NT2/D1 (cell line): ENCODE results near the gene IMMP2L.
"Not testable (repeated sequence)": the region's sequence is repeated elsewhere in the genome, so short reads cannot be mapped to it uniquely, and the experiment has no call there.

ENCODE experiments used
- DNase-seq: peaks from one replicate; pipeline ENCODE4 v3.0.0-alpha.2; 2011; ENCODE audit warnings: low read depth, low spot score
- H3K27me3 ChIP-seq: 2 replicates; pipeline ENCODE4 v1.6.0; 2011; ENCODE audit warnings: mild to moderate bottlenecking; ENCODE audit not compliant: insufficient read length, insufficient read depth
- H3K36me3 ChIP-seq: 2 replicates; pipeline ENCODE4 v1.6.1; 2011; ENCODE audit warnings: mild to moderate bottlenecking, low read length, mixed read lengths; ENCODE audit not compliant: insufficient read depth, insufficient read length
- H3K4me1 ChIP-seq: 2 replicates; pipeline ENCODE4 v1.5.1; 2011; ENCODE audit not compliant: insufficient read depth, insufficient read length
- H3K4me3 ChIP-seq: 2 replicates; pipeline ENCODE4 v1.5.1; 2011; ENCODE audit warnings: low read depth; ENCODE audit not compliant: insufficient read length
- H3K9ac ChIP-seq: 2 replicates; pipeline ENCODE4 v1.6.0; 2011; ENCODE audit warnings: low read depth; ENCODE audit not compliant: insufficient read length
- H3K9me3 ChIP-seq: 2 replicates; pipeline ENCODE4 v1.5.1; 2011; ENCODE audit warnings: mild to moderate bottlenecking, low read length; ENCODE audit not compliant: insufficient read depth
- SUZ12 ChIP-seq: IDR thresholded peaks from 2 replicates; pipeline ENCODE4 v1.6.1; 2011; ENCODE audit not compliant: insufficient read length, insufficient read depth; ENCODE audit errors: extremely low read depth
- YY1 ChIP-seq: IDR thresholded peaks from 2 replicates; pipeline ENCODE4 v1.6.1; 2011; ENCODE audit not compliant: insufficient read length, insufficient read depth
- ZNF274 ChIP-seq: IDR thresholded peaks from 2 replicates; pipeline ENCODE4 v1.6.1; 2011; ENCODE audit warnings: mild to moderate bottlenecking, low read depth, low read length

The IMMP2L gene

GRCh38 chr7:111076205-111076604 lies 486.1 kb downstream of the IMMP2L start:
- no peaks in the 10 kb centered on the region for H3K9me3 ChIP-seq
- H3K4me3 ChIP-seq: no peak overlapping the region
- no peaks in the 10 kb centered on the region for H3K36me3 ChIP-seq
- H3K4me1 ChIP-seq: no peaks in the 10 kb centered on the region
- no peak for TF ChIP-seq YY1
- TF ChIP-seq ZNF274: no peak
- TF ChIP-seq SUZ12: no peak
- H3K9ac ChIP-seq: no peak overlapping the region
- no peaks in the 10 kb centered on the region for H3K27me3 ChIP-seq
- DNase-seq: no peak

- no peak for TF ChIP-seq SUZ12
- TF ChIP-seq ZNF274: no peak
- TF ChIP-seq YY1: no peak
- Histone ChIP-seq H3K4me1 (no peaks in the 10 kb centered on the region), H3K27me3 (no peaks in the 10 kb centered on the region), H3K9ac (no peak overlapping the region), H3K4me3 (no peak overlapping the region), H3K36me3 (no peaks in the 10 kb centered on the region), H3K9me3 (no peaks in the 10 kb centered on the region)
- DNase-seq: no peak
These were observed 486.8 kb downstream of the IMMP2L start for GRCh38 chr7:111075498-111075897.

- H3K9me3 ChIP-seq: no peaks in the 10 kb centered on the region
- H3K36me3 ChIP-seq: no peaks in the 10 kb centered on the region
- no peak for DNase-seq
- TF ChIP-seq YY1 (no peak), ZNF274 (no peak), SUZ12 (no peak)
- H3K27me3 ChIP-seq: no peaks in the 10 kb centered on the region
- no peaks in the 10 kb centered on the region for H3K4me1 ChIP-seq
- H3K9ac ChIP-seq: no peak overlapping the region
- H3K4me3 ChIP-seq: no peak overlapping the region
These were observed 487.5 kb downstream of the IMMP2L start for GRCh38 chr7:111074748-111075146.

GRCh38 chr7:111074071-111074747 lies 488.1 kb downstream of the IMMP2L start:
- no peak overlapping the region for H3K9ac ChIP-seq
- TF ChIP-seq YY1 (no peak), ZNF274 (no peak), SUZ12 (no peak)
- H3K36me3 ChIP-seq: no peaks in the 10 kb centered on the region
- DNase-seq: no peak
- no peaks in the 10 kb centered on the region for H3K9me3 ChIP-seq
- H3K4me3 ChIP-seq: no peak overlapping the region
- no peaks in the 10 kb centered on the region for H3K27me3 ChIP-seq
- no peaks in the 10 kb centered on the region for H3K4me1 ChIP-seq

DNA sequence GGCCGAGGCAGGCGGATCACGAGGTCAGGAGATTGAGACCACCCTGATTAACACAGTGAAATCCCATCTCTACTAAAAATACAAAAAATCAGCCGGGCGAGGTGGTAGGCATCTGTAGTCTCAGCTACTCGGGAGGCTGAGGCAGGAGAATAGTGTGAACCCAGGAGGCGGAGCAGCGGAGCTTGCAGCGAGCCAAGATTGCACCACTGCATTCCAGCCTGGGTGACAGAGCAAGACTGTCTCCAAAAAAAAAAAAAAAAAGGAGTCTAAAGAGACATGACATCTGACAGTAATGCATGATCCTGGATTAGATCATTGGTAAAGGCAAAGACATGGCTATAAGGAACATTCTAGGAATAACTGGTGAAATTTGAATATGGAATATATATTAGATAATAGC lies 489.6 kb downstream of the IMMP2L start:
- H3K27me3 ChIP-seq, H3K36me3 ChIP-seq, DNase-seq, H3K4me1 ChIP-seq, H3K9ac ChIP-seq, H3K4me3 ChIP-seq, H3K9me3 ChIP-seq: not testable (repeated sequence)

- no peak for TF ChIP-seq YY1
- TF ChIP-seq SUZ12: no peak
- TF ChIP-seq ZNF274: no peak
- Histone ChIP-seq H3K36me3 (no peaks in the 10 kb centered on the region), H3K9ac (no peak overlapping the region), H3K4me3 (no peak overlapping the region), H3K27me3 (no peaks in the 10 kb centered on the region), H3K4me1 (no peaks in the 10 kb centered on the region), H3K9me3 (no peaks in the 10 kb centered on the region)
- DNase-seq: no peak
These were observed 490.7 kb downstream of the IMMP2L start for GRCh38 chr7:111071556-111071955.

DNA sequence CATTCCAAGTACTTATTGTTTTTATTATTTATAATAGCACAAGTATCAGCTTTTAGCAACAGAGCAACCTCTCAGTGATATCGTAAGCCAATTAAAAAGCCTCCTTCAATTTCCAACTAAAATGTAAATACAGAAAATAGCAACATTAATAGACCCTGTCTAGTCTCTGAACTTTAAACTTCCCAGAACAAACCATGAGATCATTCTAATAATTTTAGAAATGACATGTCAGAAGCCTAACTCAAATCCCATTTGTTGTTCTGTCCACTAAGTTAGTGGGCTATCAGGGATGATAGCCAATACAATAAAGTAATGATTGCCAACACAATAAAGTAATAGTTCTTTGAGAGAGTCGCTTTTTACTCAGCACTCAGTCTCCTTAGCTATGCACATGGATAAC lies 493.7 kb downstream of the IMMP2L start:
- TF ChIP-seq YY1 (no peak), SUZ12 (no peak), ZNF274 (no peak)
- H3K9me3 ChIP-seq: no peaks in the 10 kb centered on the region; the same call in 1 of the 2 replicates
- H3K4me3 ChIP-seq: no peak overlapping the region
- no peaks in the 10 kb centered on the region for H3K4me1 ChIP-seq
- DNase-seq: no peak
- H3K27me3 ChIP-seq: no peaks in the 10 kb centered on the region
- no peaks in the 10 kb centered on the region for H3K36me3 ChIP-seq
- no peak overlapping the region for H3K9ac ChIP-seq
